Measurements from ENCODE around the gene SPATA19.

Gene SPATA19

GRCh38 chr11:133835593-133836548 is 9.4 kb downstream of the SPATA19 start:
- in situ Hi-C loops (cut with MboI; ENCODE audit: low sequenced_read_pairs): no loop called here

- in situ Hi-C loops (cut with MboI; ENCODE audit: low sequenced_read_pairs): no loop called here
Observed at GRCh38 chr11:133834682-133835592, 10.4 kb downstream of the SPATA19 start.

GRCh38 chr11:133833898-133834681 is 11.2 kb downstream of the SPATA19 start:
- in situ Hi-C loops (cut with MboI; ENCODE audit: low sequenced_read_pairs): no loop called here

GRCh38 chr11:133832991-133833897 is 12.1 kb downstream of the SPATA19 start:
- in situ Hi-C loops (cut with MboI; ENCODE audit: low sequenced_read_pairs): no loop called here

- in situ Hi-C loops (cut with MboI; ENCODE audit: low sequenced_read_pairs): no loop called here
Observed at GRCh38 chr11:133832096-133832990, 13.0 kb downstream of the SPATA19 start.

GRCh38 chr11:133830931-133831907 is 14.1 kb downstream of the SPATA19 start:
- in situ Hi-C loops (cut with MboI; ENCODE audit: low sequenced_read_pairs): no loop called here

GRCh38 chr11:133829566-133829965 is 15.7 kb downstream of the SPATA19 start:
- in situ Hi-C loops (cut with MboI; ENCODE audit: low sequenced_read_pairs): no loop called here

- in situ Hi-C loops (cut with MboI; ENCODE audit: low sequenced_read_pairs): no loop called here
Observed at GRCh38 chr11:133828871-133829270, 16.4 kb downstream of the SPATA19 start.

- in situ Hi-C loops (cut with MboI; ENCODE audit: low sequenced_read_pairs): no loop called here
Observed at GRCh38 chr11:133827556-133827955, 17.8 kb downstream of the SPATA19 start.

GRCh38 chr11:133826866-133827265 is 18.4 kb downstream of the SPATA19 start:
- in situ Hi-C loops (cut with MboI; ENCODE audit: low sequenced_read_pairs): no loop called here

- in situ Hi-C loops (cut with MboI; ENCODE audit: low sequenced_read_pairs): no loop called here
Observed at GRCh38 chr11:133825666-133826065, 19.6 kb downstream of the SPATA19 start.

GRCh38 chr11:133825156-133825555 is 20.2 kb downstream of the SPATA19 start:
- in situ Hi-C loops (cut with MboI; ENCODE audit: low sequenced_read_pairs): no loop called here

- in situ Hi-C loops (cut with MboI; ENCODE audit: low sequenced_read_pairs): loop anchor here (25.0 kb wide), 1 partner anchor 687 kb away; no protein-coding TSS in a partner anchor
Observed at GRCh38 chr11:133824593-133824992, 20.7 kb downstream of the SPATA19 start.

GRCh38 chr11:133823614-133824013 is 21.7 kb downstream of the SPATA19 start:
- in situ Hi-C loops (cut with MboI; ENCODE audit: low sequenced_read_pairs): loop anchor here (25.0 kb wide), 1 partner anchor 686 kb away; no protein-coding TSS in a partner anchor

- in situ Hi-C loops (cut with MboI; ENCODE audit: low sequenced_read_pairs): loop anchor here (25.0 kb wide), 1 partner anchor 686 kb away; no protein-coding TSS in a partner anchor
Observed at GRCh38 chr11:133823211-133823610, 22.1 kb downstream of the SPATA19 start.

GRCh38 chr11:133821776-133822175 is 23.5 kb downstream of the SPATA19 start:
- in situ Hi-C loops (cut with MboI; ENCODE audit: low sequenced_read_pairs): loop anchor here (25.0 kb wide), 1 partner anchor 684 kb away; no protein-coding TSS in a partner anchor

- in situ Hi-C loops (cut with MboI; ENCODE audit: low sequenced_read_pairs): loop anchor here (25.0 kb wide), 1 partner anchor 683 kb away; no protein-coding TSS in a partner anchor
Observed at GRCh38 chr11:133819746-133820315, 25.5 kb downstream of the SPATA19 start.
